Measurements from ENCODE around the gene SNAPC2. TPM values are rescaled to one million over a fixed set of nuclear protein-coding genes. Genes with fewer than 3 reads are reported as not detected.

The SNAPC2 gene
- total and polyA plus RNA-seq, 2 of the 13 experiments (the other 11 are each of a cell fraction or from before 2014, with no cell fraction given): 10.2 to 12.7 TPM

DNA sequence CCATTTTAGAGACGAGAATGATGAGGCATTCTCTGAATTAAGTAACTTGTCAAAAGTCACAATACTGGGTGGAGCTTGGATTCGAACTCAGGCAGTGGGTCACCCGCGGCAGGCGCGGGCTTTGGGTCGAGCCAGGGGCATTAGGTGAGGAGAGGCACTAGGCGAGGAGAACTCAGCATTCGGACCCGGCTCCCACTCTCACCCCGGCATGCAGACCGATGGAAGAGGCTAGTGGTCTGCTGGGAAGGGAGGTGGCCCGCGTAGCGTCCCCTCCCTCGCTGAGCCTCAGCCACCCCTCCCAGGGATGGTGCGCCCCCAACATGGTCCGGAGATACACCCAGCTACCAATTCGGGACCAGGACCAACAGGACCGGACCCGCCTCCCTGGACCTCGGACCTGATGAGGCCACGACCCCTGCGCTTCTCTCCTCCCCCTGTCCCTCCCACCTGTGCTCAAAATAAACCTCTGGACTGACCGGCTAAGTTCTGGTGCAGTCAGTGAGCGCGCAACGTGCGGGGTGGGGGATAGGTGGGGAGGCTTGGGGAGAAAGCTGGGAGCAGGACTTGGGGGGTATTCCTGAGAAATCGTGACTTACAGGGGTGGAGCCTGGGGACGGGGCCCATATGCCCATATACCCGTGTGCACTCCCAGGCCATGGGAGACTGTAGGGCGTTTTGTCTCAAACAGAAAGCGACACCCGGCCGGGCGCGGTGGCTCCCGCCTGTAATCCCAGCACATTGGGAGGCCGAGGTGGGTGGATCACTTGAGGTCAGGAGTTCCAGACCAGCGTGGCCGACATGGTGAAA is 1.3 kb upstream of the SNAPC2 start (continued):
- TF ChIP-seq ZNF558 (CRISPR knock-in tag; IDR thresholded peaks at IDR 0.05; ENCODE audit: borderline replicate concordance) (peak; percentile 68; the same call in 1 of the 2 replicates), AKAP8 (CRISPR knock-in tag; IDR thresholded peaks at IDR 0.05) (peak; percentile 77), KLF9 (CRISPR knock-in tag; IDR thresholded peaks at IDR 0.05; ENCODE audit: low read depth) (no peak), CCDC6 (CRISPR knock-in tag; IDR thresholded peaks at IDR 0.05) (no peak), NONO (IDR thresholded peaks at IDR 0.05) (no peak), NONO (CRISPR knock-in tag; conservative IDR thresholded peaks at IDR 0.05) (peak; percentile 78; the same call in 1 of the 2 replicates), FOXO1 (CRISPR knock-in tag; IDR thresholded peaks at IDR 0.05) (no peak), ZNF607 (CRISPR knock-in tag; IDR thresholded peaks at IDR 0.05; ENCODE audit: borderline replicate concordance) (peak; percentile 94), KDM4B (CRISPR knock-in tag; IDR thresholded peaks at IDR 0.05) (no peak), MAX (IDR thresholded peaks at IDR 0.05) (peak; percentile 77), MED8 (CRISPR knock-in tag; IDR thresholded peaks at IDR 0.05; ENCODE audit: insufficient replicate concordance) (no peak), RARA (CRISPR knock-in tag; IDR thresholded peaks at IDR 0.05) (peak; percentile 63), ZNF816 (CRISPR knock-in tag; IDR thresholded peaks at IDR 0.05; ENCODE audit: borderline replicate concordance) (no peak), ESRRA (CRISPR knock-in tag; IDR thresholded peaks at IDR 0.05; ENCODE audit: low read depth) (no peak; the same call in 1 of the 2 replicates), TEAD3 (CRISPR knock-in tag; optimal IDR thresholded peaks at IDR 0.05; ENCODE audit: borderline replicate concordance) (peak; percentile 37), SATB2 (CRISPR knock-in tag; IDR thresholded peaks at IDR 0.05) (0 out of 2 replicates have a peak, but pooled peaks have one; percentile 48), JUND (CRISPR knock-in tag; IDR thresholded peaks at IDR 0.05) (no peak), NFATC3 (CRISPR knock-in tag; IDR thresholded peaks at IDR 0.05) (no peak), ZNF792 (CRISPR knock-in tag; IDR thresholded peaks at IDR 0.05) (no peak), ZNF577 (CRISPR knock-in tag; IDR thresholded peaks at IDR 0.05; ENCODE audit: borderline replicate concordance, low read depth) (no peak), ZNF276 (CRISPR knock-in tag; IDR thresholded peaks at IDR 0.05; ENCODE audit: low read depth) (0 out of 2 replicates have a peak, but pooled peaks have one; percentile 20)
- TF ChIP-seq, protein P1, sequence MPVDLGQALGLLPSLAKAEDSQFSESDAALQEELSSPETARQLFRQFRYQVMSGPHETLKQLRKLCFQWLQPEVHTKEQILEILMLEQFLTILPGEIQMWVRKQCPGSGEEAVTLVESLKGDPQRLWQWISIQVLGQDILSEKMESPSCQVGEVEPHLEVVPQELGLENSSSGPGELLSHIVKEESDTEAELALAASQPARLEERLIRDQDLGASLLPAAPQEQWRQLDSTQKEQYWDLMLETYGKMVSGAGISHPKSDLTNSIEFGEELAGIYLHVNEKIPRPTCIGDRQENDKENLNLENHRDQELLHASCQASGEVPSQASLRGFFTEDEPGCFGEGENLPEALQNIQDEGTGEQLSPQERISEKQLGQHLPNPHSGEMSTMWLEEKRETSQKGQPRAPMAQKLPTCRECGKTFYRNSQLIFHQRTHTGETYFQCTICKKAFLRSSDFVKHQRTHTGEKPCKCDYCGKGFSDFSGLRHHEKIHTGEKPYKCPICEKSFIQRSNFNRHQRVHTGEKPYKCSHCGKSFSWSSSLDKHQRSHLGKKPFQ (CRISPR knock-in tag; IDR thresholded peaks at IDR 0.05; ENCODE audit: insufficient replicate concordance): no peak
- TF ChIP-seq, protein P2, sequence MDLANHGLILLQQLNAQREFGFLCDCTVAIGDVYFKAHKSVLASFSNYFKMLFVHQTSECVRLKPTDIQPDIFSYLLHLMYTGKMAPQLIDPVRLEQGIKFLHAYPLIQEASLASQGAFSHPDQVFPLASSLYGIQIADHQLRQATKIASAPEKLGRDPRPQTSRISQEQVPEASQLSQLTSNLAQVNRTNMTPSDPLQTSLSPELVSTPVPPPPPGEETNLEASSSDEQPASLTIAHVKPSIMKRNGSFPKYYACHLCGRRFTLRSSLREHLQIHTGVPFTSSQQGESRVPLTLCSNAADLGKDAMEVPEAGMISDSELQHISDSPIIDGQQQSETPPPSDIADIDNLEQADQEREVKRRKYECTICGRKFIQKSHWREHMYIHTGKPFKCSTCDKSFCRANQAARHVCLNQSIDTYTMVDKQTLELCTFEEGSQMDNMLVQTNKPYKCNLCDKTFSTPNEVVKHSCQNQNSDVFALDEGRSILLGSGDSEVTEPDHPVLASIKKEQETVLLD (CRISPR knock-in tag; IDR thresholded peaks at IDR 0.05; ENCODE audit: low read depth): no peak
